Measurements from ENCODE around the gene BSN.
"Not testable (repeated sequence)": the region's sequence is repeated elsewhere in the genome, so short reads cannot be mapped to it uniquely, and the experiment has no call there.

BSN gene

DNA sequence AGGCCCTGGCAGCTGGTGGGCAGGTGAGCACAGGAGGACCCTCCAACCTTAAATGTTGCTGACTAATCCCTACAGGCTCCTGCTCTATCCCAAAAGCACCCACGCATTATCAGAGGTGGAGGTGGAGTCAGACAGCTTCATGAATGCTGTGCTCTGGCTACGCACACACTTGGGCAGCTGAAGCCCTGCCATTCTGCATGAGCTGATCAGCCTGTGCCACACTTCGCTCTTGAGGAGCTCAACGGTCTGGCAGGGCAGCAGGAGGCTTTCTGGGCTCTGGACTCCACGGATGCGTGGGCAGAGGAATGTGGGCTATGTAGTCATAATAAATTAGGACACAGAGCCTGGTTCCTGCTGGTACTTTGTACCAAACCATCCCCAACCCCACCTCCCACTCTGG is 128.9 kb downstream of the BSN start:
- no peaks in the 10 kb centered on the region for H3K27me3 ChIP-seq
- peaks cover 52 to 67% (median 59%) of the 10 kb centered on the region in 3 donors for H3K36me3 ChIP-seq
- peaks cover 0 to 16% (median 9%) of the 10 kb centered on the region in 4 donors for H3K4me1 ChIP-seq
- no peak for DNase-seq
- TF ChIP-seq, protein P1, sequence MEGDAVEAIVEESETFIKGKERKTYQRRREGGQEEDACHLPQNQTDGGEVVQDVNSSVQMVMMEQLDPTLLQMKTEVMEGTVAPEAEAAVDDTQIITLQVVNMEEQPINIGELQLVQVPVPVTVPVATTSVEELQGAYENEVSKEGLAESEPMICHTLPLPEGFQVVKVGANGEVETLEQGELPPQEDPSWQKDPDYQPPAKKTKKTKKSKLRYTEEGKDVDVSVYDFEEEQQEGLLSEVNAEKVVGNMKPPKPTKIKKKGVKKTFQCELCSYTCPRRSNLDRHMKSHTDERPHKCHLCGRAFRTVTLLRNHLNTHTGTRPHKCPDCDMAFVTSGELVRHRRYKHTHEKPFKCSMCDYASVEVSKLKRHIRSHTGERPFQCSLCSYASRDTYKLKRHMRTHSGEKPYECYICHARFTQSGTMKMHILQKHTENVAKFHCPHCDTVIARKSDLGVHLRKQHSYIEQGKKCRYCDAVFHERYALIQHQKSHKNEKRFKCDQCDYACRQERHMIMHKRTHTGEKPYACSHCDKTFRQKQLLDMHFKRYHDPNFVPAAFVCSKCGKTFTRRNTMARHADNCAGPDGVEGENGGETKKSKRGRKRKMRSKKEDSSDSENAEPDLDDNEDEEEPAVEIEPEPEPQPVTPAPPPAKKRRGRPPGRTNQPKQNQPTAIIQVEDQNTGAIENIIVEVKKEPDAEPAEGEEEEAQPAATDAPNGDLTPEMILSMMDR (IDR thresholded peaks at IDR 0.05), result no peak
- no peaks in the 10 kb centered on the region for H3K9me3 ChIP-seq
- intact Hi-C loops (cut with DNase I; ENCODE audit: low total_unique reads), result no loop called here
- no peak overlapping the region for H3K4me3 ChIP-seq
- H3K27ac ChIP-seq, result no peak overlapping the region

DNA sequence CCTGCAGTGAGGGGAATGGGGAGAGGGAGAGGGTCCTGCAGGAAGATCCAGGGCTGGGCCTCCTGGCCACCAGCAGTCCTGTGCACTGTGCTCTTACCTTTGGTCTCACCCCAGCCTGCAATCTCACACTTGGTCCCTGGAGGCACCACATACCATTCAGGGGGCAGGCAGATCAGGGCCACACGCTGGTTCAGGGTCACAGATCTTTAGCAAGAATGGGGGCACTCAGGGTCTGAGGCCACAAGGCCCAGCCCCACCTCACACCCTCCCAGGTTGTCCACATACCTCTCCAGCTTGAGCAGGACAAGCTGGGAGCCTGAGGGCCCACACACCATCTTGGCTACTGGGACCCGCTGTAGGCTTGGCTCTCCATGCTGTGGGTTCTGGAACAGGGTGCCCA is 130.2 kb downstream of the BSN start:
- DNase-seq; H3K4me3 ChIP-seq; H3K9me3 ChIP-seq; intact Hi-C loops (cut with DNase I; ENCODE audit: low total_unique reads); H3K27ac ChIP-seq; H3K27me3 ChIP-seq: not testable (repeated sequence)
- peaks cover 0 to 26% (median 15%) of the 10 kb centered on the region in 4 donors for H3K4me1 ChIP-seq
- peaks cover 39 to 54% (median 46%) of the 10 kb centered on the region in 3 donors for H3K36me3 ChIP-seq

DNA sequence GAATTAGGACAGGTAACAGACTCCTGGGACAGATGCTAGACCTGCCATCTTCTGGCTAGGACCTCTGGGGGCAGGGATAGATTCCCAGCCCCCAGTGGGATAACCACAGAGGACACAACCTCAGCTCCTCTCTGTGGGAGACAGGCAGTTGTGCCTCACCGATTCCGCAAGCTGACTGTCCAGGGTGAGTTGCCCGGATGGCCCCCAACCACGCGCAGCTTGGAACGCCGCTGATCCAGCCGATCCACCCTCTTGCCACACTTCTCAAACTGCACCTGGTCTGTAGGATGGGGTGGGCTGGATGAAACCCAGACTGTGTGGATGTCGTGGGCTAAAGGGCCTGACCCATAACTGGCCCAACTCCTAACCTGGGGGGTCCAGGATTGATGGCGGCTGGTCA is 130.8 kb downstream of the BSN start:
- DNase-seq; intact Hi-C loops (cut with DNase I; ENCODE audit: low total_unique reads): not testable (repeated sequence)

DNA sequence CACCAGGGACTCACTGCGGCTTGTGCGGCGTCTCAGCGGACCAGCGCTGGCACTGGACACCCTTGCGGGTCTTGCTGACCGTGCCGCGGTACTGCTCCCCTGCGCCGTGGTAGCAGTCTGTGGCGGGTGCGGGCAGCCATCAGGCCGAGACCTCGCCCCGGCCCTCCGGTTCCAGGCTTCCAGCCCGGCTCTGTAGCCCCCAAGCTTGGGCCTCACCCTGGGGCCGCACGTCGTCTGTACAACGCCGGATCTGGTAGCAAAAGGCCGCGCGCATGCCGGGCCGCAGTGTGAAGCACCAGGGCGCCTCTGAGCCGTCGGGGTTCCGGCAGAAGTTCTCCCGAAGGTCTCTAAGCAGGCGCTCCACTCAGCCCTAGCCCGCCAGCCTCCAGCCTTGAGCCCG is 131.6 kb downstream of the BSN start:
- peaks cover 0 to 36% (median 26%) of the 10 kb centered on the region in 4 donors for H3K4me1 ChIP-seq
- H3K36me3 ChIP-seq, result peaks cover 27 to 40% (median 32%) of the 10 kb centered on the region in 3 donors
- intact Hi-C loops (cut with DNase I; ENCODE audit: low total_unique reads); DNase-seq; H3K9me3 ChIP-seq; H3K27ac ChIP-seq; H3K27me3 ChIP-seq: not testable (repeated sequence)
- peak overlapping the region; percentile 36 to 46 for H3K4me3 ChIP-seq

More for the DNA sequence above, 130.8 kb downstream of the BSN start:
- not testable (repeated sequence) for H3K27ac ChIP-seq, H3K9me3 ChIP-seq, H3K4me3 ChIP-seq, H3K27me3 ChIP-seq
- H3K36me3 ChIP-seq, result peaks cover 33 to 47% (median 40%) of the 10 kb centered on the region in 3 donors
- peaks cover 0 to 29% (median 18%) of the 10 kb centered on the region in 4 donors for H3K4me1 ChIP-seq

DNA sequence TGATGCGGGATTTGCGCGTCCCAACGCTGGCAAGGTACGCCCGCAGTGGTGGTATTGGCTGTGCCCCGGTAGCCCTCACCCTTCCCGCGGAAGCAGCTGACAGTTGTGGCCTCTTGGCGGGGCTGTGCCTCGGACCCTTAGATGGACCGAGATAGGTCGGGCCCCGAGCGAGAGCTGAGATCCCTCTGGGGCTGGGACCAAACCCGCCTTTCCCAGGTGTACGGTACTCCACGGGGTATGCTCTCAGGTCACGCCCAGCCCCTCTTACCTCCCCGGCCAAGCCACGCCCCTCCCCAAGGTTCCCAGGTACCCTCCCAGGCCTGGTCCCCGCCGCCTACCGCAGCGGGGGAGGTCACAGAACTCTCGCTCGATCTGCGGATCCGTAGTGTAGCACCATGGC is 132.1 kb downstream of the BSN start:
- H3K27me3 ChIP-seq; H3K9me3 ChIP-seq; DNase-seq; intact Hi-C loops (cut with DNase I; ENCODE audit: low total_unique reads): not testable (repeated sequence)
- peak overlapping the region; percentile 4 to 33 for H3K27ac ChIP-seq
- peak overlapping the region; percentile 36 to 46 for H3K4me3 ChIP-seq
- H3K36me3 ChIP-seq, result peaks cover 22 to 35% (median 27%) of the 10 kb centered on the region in 3 donors
- peaks cover 0 to 41% (median 31%) of the 10 kb centered on the region in 4 donors for H3K4me1 ChIP-seq

DNA sequence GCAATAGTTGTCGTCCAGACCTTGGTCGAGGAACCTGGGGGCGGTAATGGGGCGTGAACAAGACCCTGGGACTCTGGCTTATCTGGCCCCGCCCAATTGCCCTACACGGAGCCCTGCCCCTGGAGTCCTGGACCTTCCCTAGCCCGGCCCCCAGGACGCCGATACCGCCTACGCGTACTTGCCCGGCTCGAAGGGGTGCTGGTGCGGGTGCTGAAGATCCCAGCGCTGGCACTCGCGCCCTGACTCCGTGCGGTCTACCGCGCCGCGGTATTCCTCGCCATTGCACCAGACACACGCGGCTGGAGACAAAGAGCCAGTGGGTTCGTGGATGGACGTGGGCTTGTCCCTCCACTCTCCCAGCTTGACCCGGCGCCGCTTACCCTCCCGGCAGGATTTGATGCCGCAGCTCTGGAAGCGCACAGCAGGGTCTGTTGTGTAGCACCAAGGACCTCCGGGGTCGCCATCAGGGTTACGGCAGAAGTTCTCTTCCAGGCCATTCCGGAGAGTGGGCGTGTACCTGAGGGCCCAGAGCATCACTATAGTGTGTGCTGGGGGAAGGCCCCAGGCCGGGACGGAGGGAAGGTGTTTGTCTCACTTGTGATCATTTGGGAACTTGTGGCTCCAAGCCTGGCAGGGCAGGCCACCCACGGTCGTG is 132.6 kb downstream of the BSN start:
- Histone ChIP-seq H3K4me3 (peak overlapping the region; percentile 36 to 46), H3K4me1 (peaks cover 0 to 47% (median 33%) of the 10 kb centered on the region in 4 donors), H3K27ac (peak overlapping the region; percentile 4 to 33), H3K36me3 (peaks cover 16 to 29% (median 22%) of the 10 kb centered on the region in 3 donors)
- H3K27me3 ChIP-seq; intact Hi-C loops (cut with DNase I; ENCODE audit: low total_unique reads); H3K9me3 ChIP-seq; DNase-seq: not testable (repeated sequence)

DNA sequence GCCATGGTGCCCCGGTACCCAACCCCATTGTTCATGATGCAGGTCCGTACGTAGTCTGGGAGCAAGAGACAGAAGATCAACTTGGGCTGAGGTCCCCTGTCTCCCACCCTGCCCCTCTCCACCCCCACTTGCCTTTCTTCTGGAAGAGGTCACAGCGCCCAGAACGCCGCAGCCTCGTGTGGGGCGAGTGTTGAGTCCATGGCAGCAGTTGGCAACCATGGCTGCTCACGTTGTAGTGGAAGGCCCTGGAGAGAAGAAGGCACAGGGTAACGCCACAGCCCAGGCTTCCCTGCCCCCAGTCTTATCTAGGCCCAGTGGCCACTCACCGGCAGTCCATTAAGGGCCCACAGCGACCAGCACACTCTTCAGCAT is 133.1 kb downstream of the BSN start:
- H3K27ac ChIP-seq; H3K4me3 ChIP-seq; DNase-seq; H3K27me3 ChIP-seq; intact Hi-C loops (cut with DNase I; ENCODE audit: low total_unique reads); H3K9me3 ChIP-seq: not testable (repeated sequence)
- H3K4me1 ChIP-seq, result peaks cover 0 to 48% (median 33%) of the 10 kb centered on the region in 4 donors
- H3K36me3 ChIP-seq, result peaks cover 14 to 24% (median 16%) of the 10 kb centered on the region in 3 donors

DNA sequence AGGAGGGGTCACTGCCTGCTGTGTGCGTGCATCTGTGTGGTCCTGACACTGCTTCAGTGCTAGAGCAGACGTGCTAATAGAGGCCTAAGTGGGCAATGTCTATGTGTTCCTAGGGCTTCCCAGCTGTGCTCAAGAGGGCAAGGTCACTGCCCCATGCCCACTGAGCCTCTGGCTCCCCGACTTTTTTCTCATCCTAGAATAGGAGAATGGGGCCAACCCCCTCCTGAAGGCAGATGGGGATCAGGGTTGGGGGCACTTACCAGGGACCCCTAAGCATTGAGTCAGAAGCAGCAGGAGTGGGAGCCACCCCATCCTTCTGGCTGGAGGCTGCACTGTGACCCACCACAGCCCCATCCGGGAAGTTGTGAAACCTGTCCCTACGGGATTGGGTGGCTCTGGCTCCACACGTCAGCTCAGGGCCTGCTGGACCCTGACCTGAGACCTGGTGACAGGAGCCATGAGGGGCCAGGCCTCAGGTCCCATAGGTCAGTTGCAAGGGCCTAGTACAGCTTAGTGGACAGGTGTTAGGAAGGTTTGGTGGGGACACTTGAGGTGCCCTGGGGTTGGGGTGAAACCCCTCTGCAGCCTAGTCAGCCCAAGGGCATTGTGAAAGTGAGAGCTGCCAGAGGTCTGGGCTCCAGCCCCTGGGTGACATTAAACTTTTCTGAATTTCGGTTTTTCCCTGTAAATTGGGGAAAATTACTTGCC is 134.2 kb downstream of the BSN start:
- H3K9me3 ChIP-seq; H3K27me3 ChIP-seq; intact Hi-C loops (cut with DNase I; ENCODE audit: low total_unique reads); DNase-seq: not testable (repeated sequence)
- Histone ChIP-seq H3K27ac (peak overlapping the region; percentile 84 to 85), H3K36me3 (peaks cover 3 to 13% (median 6%) of the 10 kb centered on the region in 3 donors), H3K4me3 (peak overlapping the region; percentile 81 to 91), H3K4me1 (peaks cover 0 to 48% (median 33%) of the 10 kb centered on the region in 4 donors)

All from tibial artery (tissue), 4 donors.